AG08396 (cell line): ENCODE results near the gene GIPR.
A peak's percentile ranks its signal among the peaks of the same experiment; 100 is the strongest.
"Not testable (repeated sequence)": the region's sequence is repeated elsewhere in the genome, so short reads cannot be mapped to it uniquely, and the experiment has no call there.

ENCODE experiments used
- DNase-seq: peaks from one replicate; pipeline ENCODE4 v3.0.0; 2012; ENCODE audit warnings: low spot score, mixed read lengths

The GIPR gene

DNA sequence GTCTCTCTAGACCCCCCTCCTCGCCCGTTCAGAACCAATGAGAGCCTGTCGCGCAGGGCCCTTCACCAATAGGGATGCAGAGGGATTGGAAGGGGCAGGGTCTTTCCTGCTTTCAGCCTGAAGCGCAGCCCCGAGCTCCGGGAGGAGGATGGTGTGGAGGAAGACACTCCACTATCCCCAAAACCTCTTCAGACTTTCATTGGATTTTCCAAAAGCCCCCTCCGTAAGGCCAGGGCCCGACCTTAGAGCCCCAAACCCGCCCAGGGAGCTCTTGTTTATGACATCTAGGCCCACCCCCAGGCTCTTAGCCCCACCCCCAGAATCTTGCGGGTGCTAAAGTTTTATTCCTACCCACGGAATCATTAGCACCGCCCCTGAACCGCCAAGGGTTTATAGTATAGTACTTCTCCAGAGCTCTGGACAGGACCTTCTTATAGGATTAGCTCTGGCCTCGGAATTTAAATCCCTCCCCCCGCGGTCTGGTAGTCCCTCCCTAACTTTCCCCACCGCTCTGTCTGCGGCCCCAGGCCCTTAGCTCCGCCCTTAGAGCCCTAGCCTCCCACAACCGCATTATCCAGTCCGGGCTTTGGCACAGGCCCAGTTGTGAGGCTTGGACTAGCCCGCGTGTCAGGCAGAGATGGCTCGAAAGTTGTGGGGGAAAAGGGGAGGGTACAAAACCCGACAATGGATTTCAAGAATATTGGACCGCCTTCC, 22.2 kb upstream of the GIPR start:
- DNase-seq: peak; percentile 98

DNA sequence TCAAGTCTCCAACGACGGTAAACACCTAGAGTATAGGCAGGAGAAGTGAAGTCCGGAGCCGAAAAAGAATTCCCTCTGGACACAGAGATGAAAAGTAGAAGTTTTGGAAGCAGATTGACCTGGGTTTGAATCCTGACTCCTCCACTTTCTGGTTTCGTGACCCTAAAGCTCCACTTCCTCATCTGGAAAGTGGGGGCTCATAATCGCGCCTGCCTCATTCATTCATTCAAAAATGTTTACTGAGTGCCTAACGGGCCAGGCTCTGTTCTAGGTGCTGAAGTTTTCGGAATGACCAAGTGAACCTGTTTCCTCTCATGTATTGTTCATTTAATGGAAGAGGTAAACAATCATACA, 21.7 kb upstream of the GIPR start:
- no peak for DNase-seq

DNA sequence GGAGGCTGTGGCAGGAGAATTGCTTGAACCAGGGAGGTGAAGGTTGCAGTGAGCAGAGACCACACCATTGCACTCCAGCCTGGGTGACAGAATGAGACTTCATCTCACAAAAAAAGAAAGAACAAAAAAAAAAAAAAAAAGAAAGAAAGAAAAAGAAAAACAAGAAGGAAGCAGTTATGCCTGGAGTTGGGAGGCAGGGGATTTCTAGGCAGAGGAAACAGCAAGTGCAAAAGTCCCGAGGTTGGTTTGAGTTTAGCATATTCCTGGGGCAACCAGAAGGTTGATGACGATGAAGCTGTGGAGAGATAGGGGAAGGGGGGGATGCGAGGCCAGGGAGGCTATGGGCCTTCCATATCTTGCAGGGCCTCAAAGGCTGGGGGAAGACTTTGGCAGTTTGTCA, 17.3 kb upstream of the GIPR start:
- DNase-seq: no peak

DNA sequence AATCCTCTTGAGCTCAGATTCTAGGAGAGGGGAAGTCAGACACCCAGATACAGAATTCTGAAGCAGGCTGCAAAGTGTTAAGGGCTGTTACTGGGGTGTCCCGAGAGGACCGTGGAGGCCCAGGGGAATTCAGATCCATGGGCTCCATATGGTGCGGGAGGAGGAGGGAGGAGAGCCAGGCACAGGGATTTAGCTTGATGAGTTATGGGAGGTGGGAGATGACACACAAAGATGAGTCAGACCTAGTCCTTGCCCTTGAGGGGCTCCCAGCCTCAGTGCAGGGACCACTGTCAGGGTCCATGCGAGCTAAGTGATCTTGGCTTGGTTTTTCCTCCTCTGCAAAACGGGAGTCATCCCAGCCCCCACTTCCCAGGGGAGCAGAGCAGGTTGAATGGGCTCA, 14.4 kb upstream of the GIPR start:
- no peak for DNase-seq

DNA sequence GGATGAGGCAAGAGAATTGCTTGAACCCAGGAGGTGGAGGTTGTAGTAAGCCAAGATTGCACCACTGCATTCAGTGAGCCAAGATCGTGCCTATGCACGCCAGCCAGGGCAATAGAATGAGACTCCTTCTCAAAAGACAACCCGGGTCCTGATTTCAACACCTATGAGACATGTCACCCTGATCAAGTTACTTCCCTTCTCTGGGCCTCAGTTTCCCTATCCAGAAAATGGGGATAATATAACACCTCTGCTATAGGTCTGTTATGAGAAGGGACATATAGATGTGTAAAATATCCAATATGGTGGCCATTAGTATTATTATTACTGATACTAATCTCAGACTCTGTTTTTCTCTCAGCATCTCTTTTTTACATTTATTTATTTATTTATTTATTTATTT, 12.9 kb upstream of the GIPR start:
- DNase-seq: no peak

DNA sequence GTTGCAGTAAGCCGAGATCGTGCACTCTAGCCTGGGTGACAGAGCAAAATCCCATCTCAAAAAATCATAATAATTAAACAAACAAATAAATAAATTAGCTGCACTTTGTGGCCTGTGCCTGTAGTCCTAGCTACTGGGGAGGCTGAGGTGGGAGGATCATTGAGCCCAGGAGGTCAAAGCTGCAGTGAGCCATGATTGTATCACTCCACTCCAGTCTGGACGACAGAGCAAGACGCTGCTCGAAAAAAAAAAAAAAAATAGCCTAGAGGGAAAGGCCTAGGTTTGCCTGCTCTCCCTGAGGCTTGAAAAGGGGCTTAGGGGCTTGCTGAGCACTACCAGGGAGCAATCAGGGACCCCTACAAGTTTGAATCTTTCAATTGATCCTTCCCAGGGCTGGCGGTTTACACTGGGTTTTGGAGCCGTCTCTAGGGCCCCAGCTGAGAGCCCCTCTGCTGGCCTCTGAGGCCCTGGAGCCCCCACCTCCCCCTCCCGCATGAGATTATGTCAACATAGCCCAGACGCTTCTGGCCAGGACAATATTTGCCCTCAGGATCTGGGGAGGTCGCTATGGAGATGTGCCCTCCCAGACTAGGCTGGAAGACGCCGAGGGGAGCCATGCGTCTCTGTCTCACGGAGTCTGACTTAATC, 10.4 kb upstream of the GIPR start:
- DNase-seq: no peak

DNA sequence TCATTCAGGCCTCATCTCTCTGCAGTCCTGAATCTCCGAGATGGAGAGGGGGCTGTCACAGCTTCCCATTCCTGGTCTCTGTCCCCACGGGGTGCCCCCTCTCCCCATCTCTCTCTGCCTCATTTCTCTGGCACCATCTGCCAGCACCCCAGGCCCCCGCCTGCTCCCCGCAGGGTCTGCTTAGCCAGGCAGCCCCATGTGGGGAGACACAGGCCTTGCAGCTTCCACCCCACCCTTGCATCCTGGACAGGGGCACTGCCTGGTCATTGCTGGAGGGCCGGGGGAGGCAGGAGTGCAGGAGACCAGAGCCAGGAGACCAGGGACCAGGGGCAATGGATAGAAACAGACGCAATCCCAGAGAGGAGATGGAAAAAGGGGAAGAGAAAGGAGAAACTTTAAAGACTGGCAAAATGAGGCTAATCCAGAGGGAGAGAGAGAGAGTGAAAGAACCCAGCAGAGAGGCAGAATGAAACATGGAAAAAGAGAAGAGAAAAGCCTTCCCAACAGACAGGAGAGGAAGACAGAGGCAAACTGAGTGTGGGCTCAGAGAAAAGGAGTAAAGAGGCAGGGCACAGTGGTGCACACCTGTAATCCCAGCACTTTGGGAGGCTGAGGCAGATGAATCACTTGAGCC, 8.8 kb upstream of the GIPR start:
- DNase-seq: peak; percentile 7

DNA sequence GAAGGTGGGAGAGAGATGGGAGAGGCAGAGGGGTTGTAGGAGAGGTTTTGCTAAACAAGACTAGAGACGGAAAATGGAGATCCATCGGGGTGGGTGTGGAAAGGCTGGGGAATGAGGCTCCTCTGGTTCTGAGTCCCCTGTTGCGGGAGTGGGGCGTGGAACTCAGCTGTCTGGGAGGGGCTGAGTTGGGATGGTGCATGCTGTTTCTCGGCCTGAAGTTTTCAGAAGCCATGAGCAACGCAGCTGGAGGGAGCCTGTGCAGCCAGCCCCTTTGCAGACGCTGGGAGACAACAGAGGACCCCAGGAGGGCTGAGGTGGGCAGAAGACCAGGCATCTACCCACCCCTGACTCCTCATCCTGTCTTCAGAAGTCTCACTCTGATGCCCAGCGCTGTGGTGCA, 7.4 kb upstream of the GIPR start:
- DNase-seq: peak; percentile 6

DNA sequence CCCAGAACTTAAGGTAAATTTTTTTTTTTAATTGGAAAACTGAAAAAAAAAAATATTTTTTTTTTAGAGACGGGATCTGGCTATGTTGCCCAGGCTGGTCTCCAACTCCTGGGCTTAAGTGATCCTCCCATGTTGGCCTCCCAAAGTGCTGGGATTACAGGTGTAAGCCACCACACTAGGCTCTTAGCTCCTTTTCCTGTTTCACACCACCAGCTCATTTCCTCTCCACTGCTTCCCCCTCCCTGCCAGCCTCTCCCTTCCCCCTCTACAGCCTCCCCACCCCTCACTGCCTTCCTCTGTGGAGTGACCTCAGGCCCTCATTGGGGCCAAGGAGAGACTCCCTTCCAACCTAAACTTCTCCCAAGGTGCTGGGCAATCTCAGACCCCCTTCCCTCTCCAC, 4.2 kb upstream of the GIPR start:
- no peak for DNase-seq

DNA sequence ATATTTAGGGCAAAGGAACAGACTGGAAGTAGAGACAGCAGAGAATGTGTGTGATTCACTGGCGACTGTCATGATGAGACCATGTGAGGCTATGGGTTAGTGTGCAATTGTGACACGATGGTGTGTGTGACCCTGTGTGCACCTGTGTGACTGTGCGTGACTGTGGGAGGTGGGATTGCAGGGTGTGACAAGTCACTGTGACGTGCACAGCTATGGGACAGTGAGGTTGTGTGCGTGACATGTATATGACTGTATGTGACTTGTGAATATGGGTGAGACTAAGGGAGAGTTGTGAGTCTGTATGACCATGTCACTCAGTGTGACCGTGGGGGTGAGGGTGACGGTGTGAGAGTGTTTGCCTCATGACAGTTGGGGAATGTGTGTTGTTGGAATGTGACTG, 3.4 kb upstream of the GIPR start:
- no peak for DNase-seq

DNA sequence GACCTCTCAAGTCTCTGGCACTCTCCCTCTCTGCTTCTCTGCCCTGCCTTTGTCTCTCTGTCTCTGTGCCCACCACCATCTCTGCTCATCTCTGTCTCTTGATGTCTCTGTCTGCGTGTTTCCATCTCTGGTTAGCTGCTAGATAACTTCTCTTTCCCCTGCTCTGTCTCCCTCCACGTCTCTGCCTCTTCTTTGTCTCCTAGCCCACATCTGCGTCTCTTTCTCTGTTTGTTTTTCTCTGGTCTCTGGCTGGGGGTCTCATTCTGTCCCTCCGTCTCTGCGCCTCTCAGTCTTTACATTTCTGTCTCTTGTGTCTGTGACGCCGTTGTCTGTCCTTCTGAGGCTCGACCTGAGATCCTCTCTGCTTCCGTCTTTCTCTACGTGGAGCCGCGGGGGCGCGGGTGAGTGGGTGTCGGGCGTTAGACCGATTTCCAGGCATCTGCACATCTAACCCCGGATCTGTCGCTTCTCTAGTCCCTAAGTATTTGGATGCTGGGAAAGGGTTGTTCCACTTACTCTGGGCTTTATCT, 386 bp downstream of the GIPR start:
- DNase-seq: no peak

DNA sequence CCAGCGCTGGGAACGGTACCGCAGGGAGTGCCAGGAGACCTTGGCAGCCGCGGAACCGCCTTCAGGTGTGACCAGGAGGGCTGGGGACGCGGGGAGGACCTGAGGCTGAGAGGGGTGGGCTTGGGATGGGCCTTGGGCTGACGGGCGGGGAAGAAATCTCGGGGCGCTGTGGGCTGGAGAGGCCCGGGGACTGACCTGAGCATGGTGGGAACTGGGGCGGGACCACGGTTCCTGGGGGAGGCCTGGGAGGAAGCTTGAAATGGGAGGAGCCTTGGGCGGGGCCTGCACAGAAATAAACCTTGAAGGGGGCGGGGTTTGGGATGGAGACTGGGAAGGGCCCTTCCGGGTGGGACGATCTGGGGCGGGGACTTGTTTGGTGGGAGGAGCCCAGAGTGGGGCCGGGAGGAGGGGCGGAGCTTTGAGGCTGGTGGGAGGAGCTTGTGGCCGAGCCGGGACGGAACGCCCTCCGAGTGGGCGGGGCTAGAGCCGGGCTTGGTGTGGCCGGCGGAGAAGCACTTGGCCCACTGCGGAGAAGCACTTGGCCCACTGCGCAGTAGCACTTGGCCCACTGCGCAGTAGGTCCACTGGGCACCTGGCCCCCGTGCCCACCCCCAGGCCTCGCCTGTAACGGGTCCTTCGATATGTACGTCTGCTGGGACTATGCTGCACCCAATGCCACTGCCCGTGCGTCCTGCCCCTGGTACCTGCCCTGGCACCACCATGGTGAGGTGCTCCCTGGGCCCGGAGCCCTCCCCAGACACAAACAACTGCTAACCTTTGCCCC, 2.8 kb downstream of the GIPR start:
- peak; percentile 92 for DNase-seq

DNA sequence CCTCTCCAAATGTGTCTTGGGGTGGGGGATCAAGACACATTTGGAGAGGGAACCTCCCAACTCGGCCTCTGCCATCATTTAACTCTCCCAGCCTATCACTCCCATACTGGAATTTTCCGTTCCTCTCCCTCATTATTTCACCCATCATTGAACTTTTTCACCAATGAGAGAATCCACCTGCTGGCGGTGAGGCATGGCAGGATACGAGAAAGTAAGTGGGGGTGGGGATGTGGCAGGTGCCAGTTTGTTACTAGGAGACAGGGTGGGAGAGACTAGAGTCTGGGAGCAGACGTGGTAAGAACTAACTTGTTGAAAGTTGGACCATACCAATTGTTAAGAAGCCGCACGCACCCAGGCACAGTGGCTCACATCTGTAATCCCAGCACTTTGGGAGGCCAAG, 6.9 kb downstream of the GIPR start:
- DNase-seq: no peak

DNA sequence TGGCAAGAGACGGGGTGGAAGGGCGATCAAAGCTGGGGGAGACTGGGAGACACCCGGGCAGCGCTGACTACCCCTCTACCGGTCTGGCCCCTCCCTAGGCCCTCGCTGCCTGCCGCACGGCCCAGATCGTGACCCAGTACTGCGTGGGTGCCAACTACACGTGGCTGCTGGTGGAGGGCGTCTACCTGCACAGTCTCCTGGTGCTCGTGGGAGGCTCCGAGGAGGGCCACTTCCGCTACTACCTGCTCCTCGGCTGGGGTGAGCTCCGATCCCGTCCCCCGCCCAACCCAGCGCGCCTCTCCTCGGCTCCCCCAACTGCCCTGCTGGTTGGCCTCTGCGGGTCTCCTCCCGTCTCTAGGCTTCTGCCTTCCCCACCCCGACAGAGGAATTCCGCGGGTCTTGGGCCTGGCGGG, 8.8 kb downstream of the GIPR start:
- peak; percentile 8 for DNase-seq

DNA sequence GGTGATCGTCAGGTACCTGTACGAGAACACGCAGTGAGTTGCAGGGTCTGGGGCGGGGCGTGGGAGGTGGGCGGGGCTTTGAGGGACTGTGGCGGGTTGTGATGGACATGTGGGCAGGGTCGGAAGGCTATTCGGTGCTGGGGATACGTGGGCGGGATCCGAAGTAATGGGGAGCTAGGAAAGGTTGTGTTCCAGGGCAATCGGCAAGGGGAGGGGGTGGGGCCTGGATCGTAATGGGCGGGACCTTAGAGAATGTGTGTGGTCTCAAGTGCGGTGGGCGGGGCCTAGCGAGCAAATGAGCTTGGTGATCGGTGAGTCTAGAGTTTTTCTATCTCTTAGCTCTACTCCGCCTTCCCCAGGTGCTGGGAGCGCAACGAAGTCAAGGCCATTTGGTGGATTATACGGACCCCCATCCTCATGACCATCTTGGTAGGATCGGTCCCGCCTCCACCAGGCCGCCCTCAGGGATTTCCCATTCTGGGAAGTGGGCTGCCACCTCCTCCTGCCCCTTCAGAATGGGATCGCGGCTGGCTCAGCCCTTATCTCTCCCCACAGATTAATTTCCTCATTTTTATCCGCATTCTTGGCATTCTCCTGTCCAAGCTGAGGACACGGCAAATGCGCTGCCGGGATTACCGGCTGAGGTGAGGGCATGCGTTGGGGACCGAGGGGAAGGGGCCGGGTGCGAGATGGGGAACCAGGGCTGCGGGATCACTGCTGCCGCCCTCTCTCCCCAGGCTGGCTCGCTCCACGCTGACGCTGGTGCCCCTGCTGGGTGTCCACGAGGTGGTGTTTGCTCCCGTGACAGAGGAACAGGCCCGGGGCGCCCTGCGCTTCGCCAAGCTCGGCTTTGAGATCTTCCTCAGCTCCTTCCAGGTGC, 9.6 kb downstream of the GIPR start:
- peak; percentile 73 for DNase-seq

DNA sequence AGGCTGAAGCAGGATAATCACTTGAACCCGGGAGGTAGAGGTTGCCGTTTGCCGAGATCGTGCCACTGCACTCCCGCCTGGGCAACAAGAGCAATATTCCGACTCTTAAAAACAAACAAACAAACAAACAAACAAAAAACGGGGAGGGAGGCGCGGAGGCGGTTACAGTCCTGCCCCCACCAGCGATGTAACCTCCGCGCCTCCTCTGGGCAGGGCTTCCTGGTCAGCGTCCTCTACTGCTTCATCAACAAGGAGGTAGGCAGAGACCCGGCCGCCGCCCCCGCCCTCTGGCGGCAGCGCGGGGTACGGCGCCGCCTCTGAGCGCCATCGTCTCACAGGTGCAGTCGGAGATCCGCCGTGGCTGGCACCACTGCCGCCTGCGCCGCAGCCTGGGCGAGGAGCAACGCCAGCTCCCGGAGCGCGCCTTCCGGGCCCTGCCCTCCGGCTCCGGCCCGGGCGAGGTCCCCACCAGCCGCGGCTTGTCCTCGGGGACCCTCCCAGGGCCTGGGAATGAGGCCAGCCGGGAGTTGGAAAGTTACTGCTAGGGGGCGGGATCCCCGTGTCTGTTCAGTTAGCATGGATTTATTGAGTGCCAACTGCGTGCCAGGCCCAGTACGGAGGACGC, 13.5 kb downstream of the GIPR start:
- peak; percentile 90 for DNase-seq

DNA sequence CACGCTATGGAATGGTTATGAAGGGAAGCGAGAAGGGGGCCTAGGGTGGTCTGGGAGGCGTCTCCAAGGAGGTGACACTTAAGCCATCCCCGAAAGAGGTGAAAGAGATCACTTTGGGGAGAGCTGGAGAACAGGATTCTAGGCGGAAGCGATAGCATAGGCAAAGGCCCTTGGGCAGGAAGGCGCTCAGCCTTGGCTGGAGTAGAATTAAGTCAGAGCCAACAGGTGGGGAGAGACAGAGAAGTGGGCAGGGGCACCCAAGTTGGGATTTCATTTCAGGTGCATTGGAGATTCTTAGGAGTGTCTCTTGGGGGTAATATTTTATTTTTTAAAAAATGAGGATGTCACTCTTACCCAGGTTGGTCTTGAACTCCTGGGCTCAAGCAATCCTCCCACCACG, 14.1 kb downstream of the GIPR start:
- no peak for DNase-seq

DNA sequence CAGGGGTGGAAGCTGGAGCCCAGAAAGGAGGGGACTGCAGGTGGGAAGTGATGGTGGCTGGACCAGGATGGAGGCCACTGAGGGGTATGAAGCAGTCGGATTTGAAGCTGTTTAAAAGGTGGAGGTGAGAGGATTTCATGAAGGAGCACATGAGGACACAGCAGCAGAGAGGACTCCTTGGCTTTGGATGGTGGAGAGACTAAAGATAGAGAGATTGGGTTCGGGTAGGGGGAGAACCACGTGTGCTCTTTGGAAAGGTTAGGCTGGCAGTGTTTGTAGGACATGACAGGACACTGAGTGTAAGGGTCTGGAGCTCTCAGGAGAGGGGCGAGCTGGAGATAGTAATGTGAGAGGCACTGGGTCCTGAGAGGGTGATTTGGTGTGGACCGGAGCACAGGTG, 14.9 kb downstream of the GIPR start:
- DNase-seq: no peak

DNA sequence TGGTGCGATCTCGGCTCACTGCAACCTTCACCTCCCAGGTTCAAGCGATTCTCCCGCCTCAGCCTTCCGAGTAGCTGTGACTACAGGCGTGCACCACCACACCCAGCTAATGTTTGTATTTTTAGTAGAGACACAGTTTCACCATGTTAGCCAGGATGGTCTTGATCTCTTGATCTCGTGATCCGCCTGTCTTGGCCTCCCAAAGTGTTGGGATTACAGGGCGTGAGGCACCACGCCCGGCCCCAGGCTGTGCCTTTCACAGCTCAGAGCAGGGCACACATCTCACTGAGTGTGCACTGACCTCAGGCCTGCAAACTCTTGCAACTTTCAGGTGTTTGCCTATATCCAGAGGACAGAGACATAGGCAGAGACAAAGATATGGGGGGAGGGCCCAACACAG, 17.0 kb downstream of the GIPR start:
- not testable (repeated sequence) for DNase-seq

DNA sequence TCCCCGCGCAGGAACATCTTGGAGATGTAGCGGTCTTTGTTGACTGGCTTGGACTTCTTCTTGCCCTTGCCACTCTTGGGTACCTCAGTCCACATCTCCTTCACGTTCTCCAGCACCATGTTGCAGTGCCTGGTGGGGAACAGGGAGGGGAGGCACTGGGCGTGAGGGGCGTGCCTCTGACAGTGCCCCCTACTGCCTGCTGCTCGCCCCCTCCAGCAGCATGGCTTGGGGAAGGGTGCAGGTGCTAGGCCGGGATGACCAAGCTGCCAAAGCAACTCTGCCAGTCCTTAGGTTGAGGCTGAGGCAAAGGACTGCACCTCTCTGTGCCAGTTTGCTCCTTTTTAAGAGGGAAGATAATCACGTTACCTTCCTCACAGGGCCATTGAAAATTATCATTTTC, 19.6 kb downstream of the GIPR start:
- no peak for DNase-seq

DNA sequence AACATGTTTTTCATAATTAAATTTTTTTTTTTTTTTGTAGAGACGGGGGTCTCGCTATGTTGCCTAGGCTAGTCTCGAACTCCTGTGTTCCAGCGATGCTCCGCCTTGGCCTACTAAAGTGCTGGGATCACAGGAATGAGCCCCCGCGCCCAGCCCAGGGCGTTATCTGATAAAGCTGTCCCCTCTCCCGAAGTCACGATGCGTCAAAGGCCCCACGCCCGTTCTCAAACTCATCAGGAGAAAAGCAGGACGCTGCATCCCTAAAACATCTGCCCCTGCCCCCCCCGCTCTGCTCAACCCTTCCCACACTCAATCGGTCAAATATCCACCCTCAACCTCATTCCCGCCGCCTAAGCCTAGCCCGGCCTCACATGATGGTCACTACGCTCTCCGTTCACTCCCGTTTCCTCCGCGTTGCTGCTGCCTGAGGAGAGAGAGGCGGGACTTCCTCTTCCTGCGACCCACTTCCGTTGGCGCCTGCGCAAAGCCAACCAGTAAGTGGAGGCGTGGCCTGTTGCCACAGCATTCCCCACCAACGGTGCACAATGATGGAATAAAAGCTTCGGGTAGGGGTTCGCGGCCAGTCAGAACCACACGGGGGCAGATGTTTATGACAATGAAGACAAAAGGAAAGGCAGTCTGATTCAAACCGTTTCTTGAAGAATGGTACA, 23.6 kb downstream of the GIPR start, which contains the start of gene SNRPD2:
SNRPD2 (minus strand) TSS at position 438 of the 671 bp plus-strand sequence; CDS start at position 373, 65 bp downstream.
- peak; percentile 95 for DNase-seq
